ENCODE data around the gene MOCS1.

MOCS1 gene

GRCh38 chr6:39922821-39923220, 11.4 kb downstream of the MOCS1 start:
- DNase-seq = no peak

- DNase-seq = no peak
These were observed 14.1 kb downstream of the MOCS1 start for GRCh38 chr6:39920157-39920556.

GRCh38 chr6:39918831-39919230, 15.4 kb downstream of the MOCS1 start:
- DNase-seq = no peak

- DNase-seq = no peak
These were observed 16.3 kb downstream of the MOCS1 start for GRCh38 chr6:39917981-39918380.

- DNase-seq = no peak
These were observed 16.9 kb downstream of the MOCS1 start for GRCh38 chr6:39917329-39917728.

GRCh38 chr6:39915866-39916265, 18.4 kb downstream of the MOCS1 start:
- DNase-seq = no peak

GRCh38 chr6:39914239-39914638, 20.0 kb downstream of the MOCS1 start:
- no peak for DNase-seq

- no peak for DNase-seq
These were observed 20.8 kb downstream of the MOCS1 start for GRCh38 chr6:39913391-39913916.

DNA sequence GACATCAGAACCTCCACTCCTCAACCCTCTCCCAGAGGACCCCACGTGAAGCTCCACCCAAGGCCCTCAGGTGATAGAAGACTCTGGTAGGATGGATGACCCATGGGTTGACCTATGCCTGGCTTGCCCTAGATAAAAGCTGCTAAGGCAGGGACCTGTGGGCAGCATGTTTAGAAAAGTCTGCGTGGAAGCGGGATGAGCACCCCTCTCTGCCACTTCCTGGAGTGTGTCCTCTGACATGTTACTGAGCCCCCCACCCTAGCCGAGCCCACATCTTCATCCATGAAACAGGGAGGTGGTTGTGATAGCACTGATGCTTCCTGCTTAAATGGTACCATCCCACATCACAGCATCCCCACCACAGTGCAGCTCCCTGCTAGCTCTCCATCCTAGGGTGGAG, 21.8 kb downstream of the MOCS1 start:
- no peak for DNase-seq

- no peak for DNase-seq
These were observed 22.6 kb downstream of the MOCS1 start for GRCh38 chr6:39911513-39912125.

GRCh38 chr6:39910744-39911143, 23.5 kb downstream of the MOCS1 start:
- DNase-seq = no peak

DNA sequence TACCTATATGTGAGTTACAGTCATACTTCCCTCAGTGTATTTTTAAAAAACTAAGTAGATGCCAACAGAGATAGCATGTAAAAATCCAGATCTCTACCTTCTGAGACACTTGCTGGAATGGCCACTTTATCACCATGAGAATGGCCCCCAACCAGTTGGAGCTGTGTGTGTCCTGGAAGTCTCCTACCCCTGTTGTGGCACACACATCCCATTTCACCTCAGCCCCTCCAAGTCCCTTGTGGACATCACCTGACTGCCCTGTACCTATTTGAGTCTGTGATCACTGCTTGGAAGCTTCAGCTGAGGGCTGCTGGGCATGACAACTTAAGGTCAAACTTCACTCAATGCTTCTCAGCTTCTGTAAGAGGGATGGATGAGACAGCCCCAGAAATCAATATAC, 24.1 kb downstream of the MOCS1 start:
- no peak for DNase-seq

GRCh38 chr6:39909701-39910100, 24.6 kb downstream of the MOCS1 start:
- no peak for DNase-seq

GRCh38 chr6:39908838-39909583, 25.3 kb downstream of the MOCS1 start:
- no peak for DNase-seq

DNA sequence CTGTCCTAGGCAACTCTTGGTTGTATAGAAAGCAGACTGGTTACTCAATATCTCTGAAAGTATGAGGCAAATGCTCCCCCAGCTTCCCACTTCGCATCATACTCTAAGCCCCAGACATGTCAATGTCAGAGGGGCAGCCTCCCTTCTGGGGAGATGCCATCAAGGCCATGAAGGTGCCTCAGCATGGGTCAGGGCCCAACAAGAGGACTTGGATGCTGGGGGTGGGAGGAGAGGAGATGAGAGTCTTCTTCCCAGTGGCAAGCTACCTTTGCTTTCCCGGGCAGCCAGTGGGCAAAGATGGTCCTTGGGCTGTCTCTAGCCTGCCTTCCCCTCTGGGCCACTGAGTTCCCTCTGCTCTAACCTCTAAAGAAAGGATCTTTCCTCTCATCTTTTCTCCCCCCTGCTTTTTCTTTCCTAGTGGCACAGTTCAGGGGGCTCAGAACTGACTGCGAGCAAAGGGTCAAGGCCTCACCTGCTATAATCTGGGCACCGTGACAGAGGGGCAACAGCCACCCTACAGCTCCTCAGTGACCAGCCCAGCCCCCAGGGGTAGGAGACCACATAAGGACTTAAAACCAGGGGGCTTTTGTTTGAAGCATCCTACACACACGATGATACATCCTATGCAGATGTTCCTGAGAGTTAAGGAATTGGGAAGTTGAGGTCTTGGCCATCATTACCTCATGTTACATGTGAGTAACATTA, 26.2 kb downstream of the MOCS1 start:
- no peak for DNase-seq

DNA sequence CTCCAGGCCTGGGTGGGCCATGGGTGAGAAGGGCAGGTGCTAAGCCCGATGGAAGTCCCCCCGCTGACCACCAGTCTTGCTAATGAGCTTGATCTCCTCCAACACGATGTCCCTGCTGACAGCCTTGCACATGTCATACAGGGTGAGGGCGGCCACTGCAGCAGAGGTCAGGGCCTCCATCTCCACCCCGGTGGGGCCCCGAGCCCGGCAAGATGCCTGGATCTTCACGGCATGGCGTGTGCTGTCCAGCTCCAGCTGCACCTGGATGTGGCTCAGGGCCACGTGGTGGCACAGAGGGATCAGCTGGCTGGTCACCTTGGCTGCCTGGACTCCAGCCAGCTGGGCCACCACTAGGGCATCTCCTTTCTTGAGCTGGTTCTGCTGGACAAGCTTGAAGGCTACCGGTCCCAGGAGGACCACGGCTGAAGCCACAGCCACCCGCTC, 27.9 kb downstream of the MOCS1 start:
- no peak for DNase-seq

DNA sequence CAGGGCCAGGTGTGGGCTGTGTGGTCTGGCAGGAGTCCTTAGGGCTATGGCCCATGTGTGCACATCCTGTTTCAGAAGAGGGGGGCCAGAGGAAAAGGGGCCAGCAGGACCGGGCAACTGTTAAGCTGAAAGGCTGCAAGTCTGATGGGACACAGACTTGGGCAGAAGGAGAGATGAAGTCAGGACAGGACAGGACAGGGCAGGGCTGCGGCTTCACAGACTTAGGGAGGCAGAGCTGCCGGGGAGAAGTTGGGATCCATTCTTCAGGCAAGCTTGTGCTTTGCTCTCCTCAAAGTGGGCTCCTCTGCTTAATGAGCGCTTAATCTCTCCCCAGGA, 28.7 kb downstream of the MOCS1 start:
- DNase-seq = no peak

- no peak for DNase-seq
These were observed 29.2 kb downstream of the MOCS1 start for GRCh38 chr6:39904946-39905639.

DNA sequence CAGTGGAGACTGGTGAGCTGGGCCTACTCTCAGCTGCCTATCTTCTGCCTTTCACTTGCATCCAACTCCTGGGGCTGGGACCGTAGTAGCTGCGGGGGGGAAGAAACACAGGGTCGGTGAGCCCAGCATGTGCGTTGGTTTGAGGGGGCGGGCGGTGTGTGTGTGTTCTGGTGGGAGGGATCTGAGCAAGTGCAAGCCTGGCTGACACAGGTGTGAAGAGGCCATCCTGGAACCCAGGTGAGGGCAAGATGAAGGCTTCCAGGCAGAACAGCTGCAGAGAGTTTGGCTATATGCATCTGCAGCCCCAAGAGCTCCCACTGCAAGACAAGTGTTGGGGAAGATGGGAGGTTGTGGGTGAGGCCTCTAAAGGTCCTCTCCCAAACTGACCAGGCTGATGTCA, 30.6 kb downstream of the MOCS1 start:
- DNase-seq = no peak

GRCh38 chr6:39902786-39903465, 31.3 kb downstream of the MOCS1 start:
- DNase-seq = no peak

- no peak for DNase-seq
These were observed 32.1 kb downstream of the MOCS1 start for GRCh38 chr6:39902136-39902535.

DNA sequence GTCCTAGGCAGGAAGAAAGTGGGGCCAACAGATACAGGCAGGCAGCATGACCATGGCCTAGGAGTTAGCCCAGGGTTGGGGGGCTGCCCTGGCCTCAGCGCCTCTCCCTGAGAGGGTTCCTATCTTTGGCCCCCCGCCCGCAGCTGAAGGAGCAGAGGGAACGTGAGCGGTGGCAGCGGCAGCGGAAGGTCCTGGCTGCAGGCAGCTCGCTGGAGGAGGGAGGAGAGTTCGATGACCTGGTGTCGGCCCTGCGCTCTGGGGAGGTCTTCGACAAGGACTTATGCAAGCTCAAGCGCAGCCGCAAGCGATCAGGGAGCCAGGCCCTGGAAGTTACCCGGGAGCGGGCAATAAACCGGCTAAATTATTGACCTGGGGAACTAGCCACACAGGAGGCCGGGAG, 32.6 kb downstream of the MOCS1 start:
- no peak for DNase-seq

All from NCI-H2081 (cell line).